HG03135 (cell line): ENCODE measurements around the gene PLD4.

Source experiments
- ATAC-seq: cut with Tn5 transposase; IDR thresholded peaks from one replicate; pipeline ENCODE4 v1.9.1; 2021; ENCODE audit warnings: mild to moderate bottlenecking, moderate library complexity; ENCODE audit not compliant: unreplicated experiment

PLD4 gene

GRCh38 chr14:104953896-104954656, 29.4 kb downstream of the PLD4 start:
- ATAC-seq, result no peak

GRCh38 chr14:104954746-104955395, 30.2 kb downstream of the PLD4 start:
- ATAC-seq, result no peak

GRCh38 chr14:104955396-104955770, 30.7 kb downstream of the PLD4 start:
- ATAC-seq, result no peak

- ATAC-seq, result no peak
Measured at GRCh38 chr14:104956290-104956890, 31.7 kb downstream of the PLD4 start.

GRCh38 chr14:104957146-104958113, 32.8 kb downstream of the PLD4 start:
- ATAC-seq, result no peak

GRCh38 chr14:104964546-104964945, 39.9 kb downstream of the PLD4 start:
- ATAC-seq, result no peak

GRCh38 chr14:104965561-104966231, 41.0 kb downstream of the PLD4 start:
- no peak for ATAC-seq

- ATAC-seq, result no peak
Measured at GRCh38 chr14:104966261-104966865, 41.7 kb downstream of the PLD4 start.

- no peak for ATAC-seq
Measured at GRCh38 chr14:104966981-104967385, 42.3 kb downstream of the PLD4 start.

GRCh38 chr14:104967386-104968152, 42.9 kb downstream of the PLD4 start:
- ATAC-seq, result no peak

- no peak for ATAC-seq
Measured at GRCh38 chr14:104968153-104968527, 43.5 kb downstream of the PLD4 start.

GRCh38 chr14:104968541-104969401, 44.1 kb downstream of the PLD4 start:
- ATAC-seq, result no peak

- ATAC-seq, result no peak
Measured at GRCh38 chr14:104969741-104970230, 45.1 kb downstream of the PLD4 start.

GRCh38 chr14:104970231-104971068, 45.8 kb downstream of the PLD4 start:
- no peak for ATAC-seq

GRCh38 chr14:104971447-104972240, 47.0 kb downstream of the PLD4 start:
- no peak for ATAC-seq

GRCh38 chr14:104972301-104973134, 47.8 kb downstream of the PLD4 start:
- ATAC-seq, result no peak
